GM23338 (cell line): ENCODE results near the gene PPP4C. TPM values are rescaled to one million over a fixed set of nuclear protein-coding genes. Genes with fewer than 3 reads are reported as not detected.

Experiments
- ATAC-seq: fragments of 200-7000 bp; cut with Tn5 transposase; 3 replicates; pipeline ENCODE4 v1.9.1; 2020
- DNase-seq: peaks from one replicate; pipeline ENCODE4 v3.0.0-alpha.2; 2015; ENCODE audit warnings: low spot score
- H2AFZ ChIP-seq: fragments of 200-600 bp; sonication (generic); 2 replicates; pipeline ENCODE4 v1.8.0; 2016; ENCODE audit warnings: antibody characterized with exemption, mild to moderate bottlenecking, moderate library complexity
- H3F3A ChIP-seq: fragments of 200-600 bp; sonication (generic); replicated peaks from 2 replicates; pipeline ENCODE4 v1.8.0; 2017; ENCODE audit warnings: antibody characterized with exemption, mixed run types, low read depth
- H3K27ac ChIP-seq: fragments of 200-600 bp; sonication (generic); 2 replicates; pipeline ENCODE4 v1.6.1; 2016; ENCODE audit warnings: low read depth
- H3K27me3 ChIP-seq: fragments of 200-600 bp; sonication (generic); 2 replicates; pipeline ENCODE4 v1.8.0; 2016; ENCODE audit warnings: mild to moderate bottlenecking, mixed run types, moderate library complexity; ENCODE audit not compliant: insufficient read depth
- H3K36me3 ChIP-seq: fragments of 200-600 bp; sonication (generic); 2 replicates; pipeline ENCODE4 v1.8.0; 2016; ENCODE audit warnings: mild to moderate bottlenecking; ENCODE audit not compliant: insufficient read depth
- H3K4me1 ChIP-seq: fragments of 200-600 bp; sonication (generic); 2 replicates; pipeline ENCODE4 v1.8.0; 2016; ENCODE audit warnings: mild to moderate bottlenecking, moderate library complexity; ENCODE audit not compliant: insufficient read depth
- H3K4me2 ChIP-seq: fragments of 200-600 bp; sonication (generic); 2 replicates; pipeline ENCODE4 v1.7.1; 2017; ENCODE audit warnings: mixed run types
- H3K4me3 ChIP-seq: fragments of 200-600 bp; sonication (generic); 2 replicates; pipeline ENCODE4 v1.6.1; 2016; ENCODE audit warnings: mixed run types
- H3K79me2 ChIP-seq: fragments of 200-600 bp; sonication (generic); replicated peaks from 2 replicates; pipeline ENCODE4 v1.8.0; 2017; ENCODE audit warnings: mild to moderate bottlenecking; ENCODE audit not compliant: insufficient read depth
- H3K9me2 ChIP-seq: fragments of 200-600 bp; sonication (generic); 2 replicates; pipeline ENCODE4 v1.8.0; 2017; ENCODE audit not compliant: insufficient read depth
- H4K20me1 ChIP-seq: fragments of 200-600 bp; sonication (generic); replicated peaks from 2 replicates; pipeline ENCODE4 v1.8.0; 2017; ENCODE audit warnings: mild to moderate bottlenecking; ENCODE audit not compliant: insufficient read depth
- H3K27ac Mint-ChIP-seq: 2 replicates; pipeline ENCODE4 v1.8.0; 2020; ENCODE audit warnings: inconsistent platforms, mild to moderate bottlenecking, moderate library complexity, mixed read lengths
- H3K27me3 Mint-ChIP-seq: 3 replicates; pipeline ENCODE4 v1.8.0; 2022; ENCODE audit warnings: low read depth, mild to moderate bottlenecking, moderate library complexity, mixed read lengths, inconsistent platforms; ENCODE audit not compliant: insufficient read depth, poor library complexity
- H3K36me3 Mint-ChIP-seq: 3 replicates; pipeline ENCODE4 v1.8.0; 2021; ENCODE audit warnings: low read depth, mild to moderate bottlenecking, inconsistent platforms, moderate library complexity, mixed read lengths
- H3K4me1 Mint-ChIP-seq: 3 replicates; pipeline ENCODE4 v1.8.0; 2020; ENCODE audit warnings: mild to moderate bottlenecking, inconsistent platforms, mixed read lengths
- H3K4me3 Mint-ChIP-seq: 3 replicates; pipeline ENCODE4 v1.8.0; 2021; ENCODE audit warnings: moderate library complexity, mild to moderate bottlenecking, inconsistent platforms, mixed read lengths
- H3K9me3 Mint-ChIP-seq: 3 replicates; pipeline ENCODE4 v1.8.0; 2020; ENCODE audit warnings: moderate library complexity, mild to moderate bottlenecking, inconsistent platforms, mixed read lengths
- CREB1 ChIP-seq: fragments of 250-450 bp; sonication (Bioruptor Pico); IDR thresholded peaks from 2 replicates; pipeline ENCODE4 v1.5.0; 2020; ENCODE audit warnings: low read depth, mild to moderate bottlenecking, moderate library complexity
- CTCF ChIP-seq, 2 experiments: fragments of 200-600 bp in 1 of 2; sonication (generic) in 1 of 2; conservative IDR thresholded peaks; 2 replicates each; pipeline versions ENCODE4 v1.5.1 to v1.6.1; 2016 to 2017; ENCODE audit warnings: antibody characterized with exemption in 2 of 2, low read depth in 2 of 2, mild to moderate bottlenecking in 2 of 2, moderate library complexity in 1 of 2
- ETS1 ChIP-seq: IDR thresholded peaks from 2 replicates; pipeline ENCODE4 v1.6.1; 2016; ENCODE audit warnings: antibody characterized with exemption
- EZH2 ChIP-seq: fragments of 200-600 bp; sonication (generic); IDR thresholded peaks from one replicate; pipeline ENCODE4 v1.8.0; 2017; ENCODE audit warnings: antibody characterized with exemption, mild to moderate bottlenecking, low read depth; ENCODE audit not compliant: unreplicated experiment
- EZH2phosphoT487 ChIP-seq: fragments of 200-600 bp; sonication (generic); IDR thresholded peaks from one replicate; pipeline ENCODE4 v1.8.1; 2018; ENCODE audit warnings: antibody characterized with exemption; ENCODE audit not compliant: unreplicated experiment
- JUNB ChIP-seq: IDR thresholded peaks from one replicate; pipeline ENCODE4 v1.6.1; 2016; ENCODE audit warnings: antibody characterized with exemption; ENCODE audit not compliant: unreplicated experiment
- NANOG ChIP-seq: IDR thresholded peaks from 2 replicates; pipeline ENCODE4 v1.6.1; 2016; ENCODE audit warnings: antibody characterized with exemption, borderline replicate concordance
- POLR2AphosphoS5 ChIP-seq: IDR thresholded peaks from 2 replicates; pipeline ENCODE4 v1.6.1; 2016; ENCODE audit warnings: antibody characterized with exemption, low read depth
- REST ChIP-seq: IDR thresholded peaks from one replicate; pipeline ENCODE4 v1.6.1; 2018; ENCODE audit warnings: antibody characterized with exemption; ENCODE audit not compliant: unreplicated experiment
- STAT1 ChIP-seq: IDR thresholded peaks from one replicate; pipeline ENCODE4 v1.6.1; 2016; ENCODE audit warnings: antibody characterized with exemption; ENCODE audit not compliant: unreplicated experiment
- ZNF114 ChIP-seq: fragments of 250-450 bp; sonication (Bioruptor Pico); IDR thresholded peaks from 2 replicates; pipeline ENCODE4 v1.5.0; 2020; ENCODE audit warnings: mild to moderate bottlenecking, moderate library complexity
- ZNF331 ChIP-seq: fragments of 250-450 bp; sonication (Bioruptor Pico); IDR thresholded peaks from 2 replicates; pipeline ENCODE4 v1.5.0; 2020; ENCODE audit warnings: low read depth, mild to moderate bottlenecking, moderate library complexity
- ZNF462 ChIP-seq: fragments of 250-450 bp; sonication (Bioruptor Pico); IDR thresholded peaks from 2 replicates; pipeline ENCODE4 v1.5.0; 2020; ENCODE audit warnings: mild to moderate bottlenecking, moderate library complexity
- polyA plus RNA-seq: library from polyadenylated mRNA; unstranded; fragments of >200 nt; fragmentation: Nextera tagmentation; extraction: Ambion mirVana; gene quantifications from 2 replicates; pipeline ENCODE4 v1.2.1, GENCODE V29; 2016
- total RNA-seq: library from RNA; depleted of rRNA; stranded (reverse); fragments of >200 nt; shearing (Covaris generic); gene quantifications from 2 replicates; pipeline ENCODE4 v1.2.3, GENCODE V29; 2014

The PPP4C gene
- total and polyA plus RNA-seq, 2 experiments from 2014 or later = 120 to 170 TPM

GRCh38 chr16:30046588-30046987, 29.2 kb upstream of the PPP4C start:
- no peak for ATAC-seq
- no peaks in the 10 kb centered on the region for H3F3A ChIP-seq
- H3K36me3 Mint-ChIP-seq = no peaks in the 10 kb centered on the region
- peaks cover 9% of the 10 kb centered on the region for H3K27me3 Mint-ChIP-seq
- H3K27ac Mint-ChIP-seq = no peak overlapping the region
- H3K9me2 ChIP-seq = no peaks in the 10 kb centered on the region
- no peak overlapping the region for H3K4me2 ChIP-seq
- no peaks in the 10 kb centered on the region for H3K27me3 ChIP-seq
- no peaks in the 10 kb centered on the region for H3K4me1 Mint-ChIP-seq
- no peak overlapping the region for H3K4me3 ChIP-seq
- no peaks in the 10 kb centered on the region for H3K4me1 ChIP-seq
- H4K20me1 ChIP-seq = no peaks in the 10 kb centered on the region
- no peak overlapping the region for H3K4me3 Mint-ChIP-seq
- H2AFZ ChIP-seq = no peak overlapping the region
- no peaks in the 10 kb centered on the region for H3K79me2 ChIP-seq
- no peak for TF ChIP-seq EZH2
- no peak for TF ChIP-seq ETS1
- no peak for TF ChIP-seq CTCF (conservative IDR thresholded peaks at IDR 0.05; ENCODE audit: low read depth in 2 of 2)
- no peak for TF ChIP-seq CREB1
- no peak for TF ChIP-seq ZNF114 (CRISPR knock-in tag)
- TF ChIP-seq JUNB = no peak
- TF ChIP-seq EZH2phosphoT487 = no peak
- no peak for TF ChIP-seq STAT1
- TF ChIP-seq NANOG = no peak
- no peak for TF ChIP-seq POLR2AphosphoS5
- TF ChIP-seq REST = no peak
- TF ChIP-seq ZNF462 (CRISPR knock-in tag) = no peak
- no peak for TF ChIP-seq ZNF331 (CRISPR knock-in tag)
- DNase-seq = no peak
- no peaks in the 10 kb centered on the region for H3K36me3 ChIP-seq
- no peak overlapping the region for H3K27ac ChIP-seq
- no peaks in the 10 kb centered on the region; the same call in 2 of the 3 replicates for H3K9me3 Mint-ChIP-seq
